ENCODE measurements around the gene TCF4.

- TF ChIP-seq, protein P1, sequence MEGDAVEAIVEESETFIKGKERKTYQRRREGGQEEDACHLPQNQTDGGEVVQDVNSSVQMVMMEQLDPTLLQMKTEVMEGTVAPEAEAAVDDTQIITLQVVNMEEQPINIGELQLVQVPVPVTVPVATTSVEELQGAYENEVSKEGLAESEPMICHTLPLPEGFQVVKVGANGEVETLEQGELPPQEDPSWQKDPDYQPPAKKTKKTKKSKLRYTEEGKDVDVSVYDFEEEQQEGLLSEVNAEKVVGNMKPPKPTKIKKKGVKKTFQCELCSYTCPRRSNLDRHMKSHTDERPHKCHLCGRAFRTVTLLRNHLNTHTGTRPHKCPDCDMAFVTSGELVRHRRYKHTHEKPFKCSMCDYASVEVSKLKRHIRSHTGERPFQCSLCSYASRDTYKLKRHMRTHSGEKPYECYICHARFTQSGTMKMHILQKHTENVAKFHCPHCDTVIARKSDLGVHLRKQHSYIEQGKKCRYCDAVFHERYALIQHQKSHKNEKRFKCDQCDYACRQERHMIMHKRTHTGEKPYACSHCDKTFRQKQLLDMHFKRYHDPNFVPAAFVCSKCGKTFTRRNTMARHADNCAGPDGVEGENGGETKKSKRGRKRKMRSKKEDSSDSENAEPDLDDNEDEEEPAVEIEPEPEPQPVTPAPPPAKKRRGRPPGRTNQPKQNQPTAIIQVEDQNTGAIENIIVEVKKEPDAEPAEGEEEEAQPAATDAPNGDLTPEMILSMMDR (IDR thresholded peaks at IDR 0.05 in 8 of 11, conservative IDR thresholded peaks at IDR 0.05 in 3 of 11) = no peak
- no peak for TF ChIP-seq POLR2A (IDR thresholded peaks at IDR 0.05)
Measured at GRCh38 chr18:55485666-55486065, 102.3 kb downstream of the TCF4 start.

Data from spleen (tissue), 7 donors.